HEK293 (cell line): ENCODE data around the gene RETREG3.
"Not testable (repeated sequence)": the region's sequence is repeated elsewhere in the genome, so short reads cannot be mapped to it uniquely, and the experiment has no call there.

Experiments
- CTCF ChIP-seq: fragments of 450-650 bp; formaldehyde crosslinking; IDR thresholded peaks from 2 replicates; pipeline ENCODE4 v1.5.1; 2016; ENCODE audit warnings: missing biosample characterization, missing genetic modification characterization
- ZNF280D ChIP-seq: fragments of 450-650 bp; formaldehyde crosslinking; IDR thresholded peaks from 2 replicates; pipeline ENCODE4 v1.5.1; 2016; ENCODE audit warnings: missing biosample characterization, missing genetic modification characterization
- TF ChIP-seq, protein P1 (sequence below): fragments of 450-650 bp; formaldehyde crosslinking; IDR thresholded peaks from 2 replicates; pipeline ENCODE4 v1.5.1; 2016; ENCODE audit warnings: missing biosample characterization, missing genetic modification characterization

DNA sequence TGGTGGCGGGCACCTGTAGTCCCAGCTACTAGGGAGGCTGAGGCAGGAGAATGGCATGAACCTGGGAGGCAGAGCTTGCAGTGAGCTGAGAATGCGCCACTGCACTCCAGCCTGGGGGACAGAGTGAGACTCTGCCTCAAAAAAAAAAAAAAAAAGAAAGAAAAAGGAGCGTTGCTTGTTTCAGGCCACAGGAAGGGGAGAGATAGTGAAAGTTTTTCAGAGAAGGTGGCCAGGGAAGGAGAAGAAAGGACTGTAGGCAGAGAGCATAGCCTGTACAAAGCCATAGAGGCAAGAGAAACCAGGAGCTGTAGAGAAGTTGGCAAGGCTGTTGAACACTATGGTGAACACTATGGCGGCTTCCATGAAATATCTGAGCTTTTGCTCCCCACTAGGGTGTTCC is 68.6 kb downstream of the RETREG3 start:
- TF ChIP-seq ZNF280D, CTCF (tag by site-specific recombination): not testable (repeated sequence)
- TF ChIP-seq, protein P1, sequence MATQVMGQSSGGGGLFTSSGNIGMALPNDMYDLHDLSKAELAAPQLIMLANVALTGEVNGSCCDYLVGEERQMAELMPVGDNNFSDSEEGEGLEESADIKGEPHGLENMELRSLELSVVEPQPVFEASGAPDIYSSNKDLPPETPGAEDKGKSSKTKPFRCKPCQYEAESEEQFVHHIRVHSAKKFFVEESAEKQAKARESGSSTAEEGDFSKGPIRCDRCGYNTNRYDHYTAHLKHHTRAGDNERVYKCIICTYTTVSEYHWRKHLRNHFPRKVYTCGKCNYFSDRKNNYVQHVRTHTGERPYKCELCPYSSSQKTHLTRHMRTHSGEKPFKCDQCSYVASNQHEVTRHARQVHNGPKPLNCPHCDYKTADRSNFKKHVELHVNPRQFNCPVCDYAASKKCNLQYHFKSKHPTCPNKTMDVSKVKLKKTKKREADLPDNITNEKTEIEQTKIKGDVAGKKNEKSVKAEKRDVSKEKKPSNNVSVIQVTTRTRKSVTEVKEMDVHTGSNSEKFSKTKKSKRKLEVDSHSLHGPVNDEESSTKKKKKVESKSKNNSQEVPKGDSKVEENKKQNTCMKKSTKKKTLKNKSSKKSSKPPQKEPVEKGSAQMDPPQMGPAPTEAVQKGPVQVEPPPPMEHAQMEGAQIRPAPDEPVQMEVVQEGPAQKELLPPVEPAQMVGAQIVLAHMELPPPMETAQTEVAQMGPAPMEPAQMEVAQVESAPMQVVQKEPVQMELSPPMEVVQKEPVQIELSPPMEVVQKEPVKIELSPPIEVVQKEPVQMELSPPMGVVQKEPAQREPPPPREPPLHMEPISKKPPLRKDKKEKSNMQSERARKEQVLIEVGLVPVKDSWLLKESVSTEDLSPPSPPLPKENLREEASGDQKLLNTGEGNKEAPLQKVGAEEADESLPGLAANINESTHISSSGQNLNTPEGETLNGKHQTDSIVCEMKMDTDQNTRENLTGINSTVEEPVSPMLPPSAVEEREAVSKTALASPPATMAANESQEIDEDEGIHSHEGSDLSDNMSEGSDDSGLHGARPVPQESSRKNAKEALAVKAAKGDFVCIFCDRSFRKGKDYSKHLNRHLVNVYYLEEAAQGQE (tag by site-specific recombination) = not testable (repeated sequence)
